Measurements from ENCODE around the gene PPP2R2D. TPM values are rescaled to one million over a fixed set of nuclear protein-coding genes. Genes with fewer than 3 reads are reported as not detected.
"Not testable (repeated sequence)": the region's sequence is repeated elsewhere in the genome, so short reads cannot be mapped to it uniquely, and the experiment has no call there.

PPP2R2D gene
- total RNA-seq, 1 donor from 2014 or later, result 37.2 TPM

DNA sequence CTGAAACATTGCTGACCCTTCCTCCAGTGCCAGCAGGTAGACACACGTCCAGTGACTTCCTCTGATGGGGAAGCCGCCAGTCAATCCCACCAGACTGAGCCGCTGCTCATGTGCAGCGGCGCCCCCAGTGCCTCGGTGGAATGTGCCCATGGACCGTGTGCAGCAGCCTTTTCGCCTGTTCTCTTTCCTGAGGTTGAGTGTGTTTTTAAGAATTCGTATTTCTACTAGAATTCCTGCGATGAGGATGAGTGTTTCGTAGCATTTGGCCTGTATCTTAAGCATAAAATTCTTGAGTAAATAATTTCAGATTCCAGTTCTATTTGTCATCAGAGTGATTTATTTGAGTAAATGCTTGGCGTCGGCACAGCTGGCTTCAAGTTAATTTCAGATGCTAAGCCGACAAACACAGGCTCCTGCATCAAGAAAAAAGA, 45.5 kb downstream of the PPP2R2D start:
- peak; percentile 68 for DNase-seq (ENCODE audit: low read depth, low spot score)

DNA sequence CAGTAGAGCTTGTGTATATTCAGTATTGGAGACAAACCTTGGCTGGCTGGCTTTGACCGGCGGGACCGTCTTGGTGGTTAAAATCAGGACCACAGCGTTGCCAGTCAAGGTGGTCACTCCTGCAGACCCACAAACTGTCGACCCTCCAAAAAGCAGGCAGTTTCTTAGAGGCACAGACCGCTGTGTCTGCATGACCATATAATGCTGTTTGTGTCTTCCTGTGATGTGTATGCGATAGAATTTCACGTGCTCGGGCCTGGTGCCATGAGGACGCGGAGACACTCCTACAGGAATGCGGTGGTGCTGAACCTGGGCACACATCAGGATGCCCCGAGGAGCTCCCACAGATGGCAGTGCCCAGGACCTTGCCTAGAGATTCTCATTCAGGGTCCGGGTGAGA, 46.1 kb downstream of the PPP2R2D start:
- no peak for DNase-seq (ENCODE audit: low read depth, low spot score)

DNA sequence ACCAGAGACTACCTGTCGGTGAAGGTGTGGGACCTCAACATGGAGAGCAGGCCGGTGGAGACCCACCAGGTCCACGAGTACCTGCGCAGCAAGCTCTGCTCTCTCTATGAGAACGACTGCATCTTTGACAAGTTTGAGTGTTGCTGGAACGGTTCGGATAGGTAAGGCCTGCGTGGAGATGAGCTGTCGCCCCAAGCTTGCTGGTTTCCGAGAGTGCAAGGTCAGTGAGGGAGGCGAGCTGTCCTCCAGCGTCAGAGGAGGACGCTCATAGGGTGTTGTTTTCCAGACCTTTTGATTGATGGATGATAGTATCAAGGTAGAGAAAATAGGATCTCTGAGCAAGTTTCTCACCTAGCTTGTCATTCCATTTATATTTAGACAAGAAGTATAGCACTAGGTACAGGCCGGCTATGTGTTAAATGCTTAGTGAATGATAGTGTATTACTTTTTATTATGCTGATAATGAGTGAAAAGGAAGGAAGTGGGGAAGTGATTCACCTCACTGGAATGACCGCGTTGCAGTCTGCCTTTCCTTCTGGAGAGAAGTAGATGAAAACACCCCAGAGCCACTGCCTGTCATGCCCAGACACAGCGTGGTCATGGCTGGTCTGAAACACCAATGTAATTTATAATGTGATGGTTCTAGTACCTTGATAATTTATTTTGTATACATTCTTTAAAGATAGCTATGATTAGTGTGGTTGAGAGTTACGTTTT, 47.0 kb downstream of the PPP2R2D start:
- peak; percentile 87 for DNase-seq (ENCODE audit: low read depth, low spot score)

DNA sequence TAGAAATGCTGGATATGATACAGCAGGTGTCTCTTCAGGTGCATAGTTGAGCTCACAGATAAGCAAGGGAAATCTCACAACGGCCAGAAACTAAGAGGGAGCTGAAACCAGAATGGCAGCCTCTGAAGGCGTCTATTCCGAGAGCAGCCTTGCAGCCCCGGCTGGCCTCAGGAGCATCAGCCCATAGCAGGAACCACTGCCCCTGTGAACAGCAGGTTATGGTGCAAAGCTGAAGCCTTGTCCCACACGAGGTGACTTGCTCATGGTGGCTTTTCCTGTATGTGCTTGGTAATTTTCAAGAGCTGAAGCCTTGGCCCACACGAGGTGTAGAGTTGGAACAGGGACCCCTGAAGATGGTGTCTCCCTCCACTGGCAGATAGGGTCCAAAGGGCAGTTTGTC, 47.7 kb downstream of the PPP2R2D start:
- no peak for DNase-seq (ENCODE audit: low read depth, low spot score)

DNA sequence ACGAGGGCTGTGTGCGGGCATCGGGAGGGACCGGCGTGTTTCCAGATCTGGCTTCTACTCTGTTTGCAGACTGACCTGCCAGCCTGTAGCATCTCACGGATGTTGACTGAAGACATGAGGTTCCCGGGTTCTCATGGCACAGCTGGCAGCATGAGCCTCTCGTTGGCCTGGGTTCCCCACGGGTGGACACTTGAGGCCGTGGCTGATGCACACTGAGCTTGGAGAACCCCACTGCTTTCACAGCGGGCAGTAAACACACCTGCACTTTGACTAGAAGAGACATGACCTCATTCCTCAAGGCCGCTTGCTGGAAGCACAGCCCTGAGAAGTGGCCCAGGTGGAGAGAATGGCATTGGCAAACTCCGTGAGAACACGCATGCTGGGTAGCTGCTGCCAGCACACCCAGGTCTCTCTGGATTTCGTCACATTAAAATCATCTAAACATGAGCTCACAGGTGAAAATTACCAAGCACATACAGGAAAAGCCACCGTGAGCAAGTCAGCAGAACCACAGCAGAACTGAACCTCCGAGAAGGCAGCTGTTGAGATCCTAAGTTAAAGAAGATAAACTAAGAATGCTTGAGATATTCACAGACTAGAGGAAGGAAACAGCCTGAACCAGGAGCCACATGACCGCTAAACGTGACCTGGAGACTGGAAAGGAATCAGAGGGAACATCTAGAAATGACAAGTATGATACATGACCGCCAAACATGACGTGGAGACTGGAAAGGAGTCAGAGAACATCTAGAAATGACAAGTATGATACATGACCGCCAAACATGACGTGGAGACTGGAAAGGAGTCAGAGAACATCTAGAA, 48.4 kb downstream of the PPP2R2D start:
- no peak for DNase-seq (ENCODE audit: low read depth, low spot score)

DNA sequence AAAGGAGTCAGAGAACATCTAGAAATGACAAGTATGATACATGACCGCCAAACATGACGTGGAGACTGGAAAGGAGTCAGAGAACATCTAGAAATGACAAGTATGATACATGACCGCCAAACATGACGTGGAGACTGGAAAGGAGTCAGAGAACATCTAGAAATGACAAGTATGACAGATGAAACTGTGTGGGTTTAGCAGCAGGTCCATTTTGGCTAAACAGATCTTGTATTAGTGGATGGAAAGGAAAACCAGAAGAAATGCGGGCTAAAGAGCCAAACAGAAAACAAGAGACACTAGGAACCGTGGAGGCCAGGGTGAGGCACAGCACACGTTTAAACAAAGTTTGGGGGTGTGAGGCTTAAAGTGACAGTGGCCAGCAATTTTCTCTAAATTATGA, 49.1 kb downstream of the PPP2R2D start:
- not testable (repeated sequence) for DNase-seq (ENCODE audit: low read depth, low spot score)

DNA sequence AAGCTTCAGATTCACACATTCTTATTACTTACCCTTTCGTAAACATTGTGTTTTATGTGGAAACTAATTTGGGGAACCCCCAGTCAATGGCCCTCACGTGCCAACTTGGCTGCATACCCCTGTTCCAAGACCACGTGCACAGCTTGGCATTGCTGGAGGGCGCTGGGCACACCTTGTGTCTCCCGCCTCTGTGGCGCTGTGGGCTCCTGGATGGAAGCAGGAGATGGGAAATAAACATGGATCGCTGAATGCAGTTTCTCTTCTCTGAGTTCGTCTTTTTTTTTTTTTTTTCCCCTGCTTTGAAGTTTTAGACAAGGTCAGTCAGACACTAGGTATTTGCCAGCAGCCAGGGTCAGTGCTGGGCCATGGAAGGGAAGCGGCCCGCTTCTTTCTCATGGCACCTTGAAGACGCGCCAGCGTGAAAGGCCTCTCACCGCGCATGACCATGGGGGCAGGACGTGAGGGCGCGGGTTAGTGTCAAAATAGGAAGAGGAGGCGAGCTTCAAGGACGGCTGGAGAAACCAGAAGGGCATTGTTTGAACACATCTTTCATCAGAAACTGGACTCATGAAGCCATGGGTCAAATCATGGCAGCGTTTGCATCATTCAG, 53.7 kb downstream of the PPP2R2D start:
- no peak for DNase-seq (ENCODE audit: low read depth, low spot score)

DNA sequence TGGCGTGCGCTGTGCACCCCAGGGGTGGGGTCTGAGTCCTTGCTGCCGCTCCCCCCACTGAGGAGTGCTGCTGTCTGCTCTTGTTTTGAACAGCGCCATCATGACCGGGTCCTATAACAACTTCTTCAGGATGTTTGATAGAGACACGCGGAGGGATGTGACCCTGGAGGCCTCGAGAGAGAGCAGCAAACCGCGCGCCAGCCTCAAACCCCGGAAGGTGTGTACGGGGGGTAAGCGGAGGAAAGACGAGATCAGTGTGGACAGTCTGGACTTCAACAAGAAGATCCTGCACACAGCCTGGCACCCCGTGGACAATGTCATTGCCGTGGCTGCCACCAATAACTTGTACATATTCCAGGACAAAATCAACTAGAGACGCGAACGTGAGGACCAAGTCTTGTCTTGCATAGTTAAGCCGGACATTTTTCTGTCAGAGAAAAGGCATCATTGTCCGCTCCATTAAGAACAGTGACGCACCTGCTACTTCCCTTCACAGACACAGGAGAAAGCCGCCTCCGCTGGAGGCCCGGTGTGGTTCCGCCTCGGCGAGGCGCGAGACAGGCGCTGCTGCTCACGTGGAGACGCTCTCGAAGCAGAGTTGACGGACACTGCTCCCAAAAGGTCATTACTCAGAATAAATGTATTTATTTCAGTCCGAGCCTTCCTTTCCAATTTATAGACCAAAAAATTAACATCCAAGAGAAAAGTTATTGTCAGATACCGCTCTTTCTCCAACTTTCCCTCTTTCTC, 55.0 kb downstream of the PPP2R2D start:
- DNase-seq (ENCODE audit: low read depth, low spot score), result no peak

DNA sequence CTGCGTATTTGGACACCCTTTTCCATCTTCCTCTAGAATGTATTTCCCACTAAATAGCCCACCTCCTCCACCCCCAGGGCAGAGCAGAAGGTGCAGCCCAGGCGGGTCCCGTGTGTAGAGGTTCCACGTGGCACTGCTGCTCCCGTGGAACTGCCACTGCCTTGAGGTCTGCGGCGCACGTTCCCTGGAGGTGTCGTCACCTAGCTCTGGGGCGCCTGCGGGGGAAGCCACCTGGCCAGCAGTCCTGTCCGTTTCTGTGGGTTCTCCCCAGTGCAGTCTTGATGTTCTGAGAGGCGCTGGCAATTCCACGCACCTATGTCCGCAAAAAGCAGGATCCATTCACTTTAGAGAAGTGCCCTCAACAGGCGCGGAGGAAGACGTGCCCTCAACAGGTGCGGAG, 59.0 kb downstream of the PPP2R2D start:
- DNase-seq (ENCODE audit: low read depth, low spot score), result no peak

DNA sequence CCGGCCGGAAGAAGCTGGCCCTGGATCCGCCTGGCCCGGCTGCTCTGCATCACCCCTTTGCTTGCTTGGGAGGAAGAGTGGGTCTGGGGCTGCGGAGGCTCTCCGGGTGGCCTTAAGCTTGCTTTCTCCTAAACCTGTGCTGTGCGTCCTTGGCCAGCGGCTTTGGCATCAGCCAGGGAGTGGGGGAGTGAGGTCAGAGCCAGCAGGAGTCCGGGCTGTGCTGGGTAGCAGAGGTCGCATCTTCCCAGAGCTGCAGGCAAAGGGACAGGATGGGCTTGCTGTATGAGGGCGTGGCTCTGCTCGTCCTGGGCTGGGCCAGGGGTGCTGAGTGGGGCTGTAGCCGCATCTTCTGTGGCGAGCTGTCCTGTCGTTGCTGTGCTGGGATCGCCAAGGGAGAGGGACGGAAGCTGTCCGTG, 59.8 kb downstream of the PPP2R2D start:
- DNase-seq (ENCODE audit: low read depth, low spot score), result no peak

DNA sequence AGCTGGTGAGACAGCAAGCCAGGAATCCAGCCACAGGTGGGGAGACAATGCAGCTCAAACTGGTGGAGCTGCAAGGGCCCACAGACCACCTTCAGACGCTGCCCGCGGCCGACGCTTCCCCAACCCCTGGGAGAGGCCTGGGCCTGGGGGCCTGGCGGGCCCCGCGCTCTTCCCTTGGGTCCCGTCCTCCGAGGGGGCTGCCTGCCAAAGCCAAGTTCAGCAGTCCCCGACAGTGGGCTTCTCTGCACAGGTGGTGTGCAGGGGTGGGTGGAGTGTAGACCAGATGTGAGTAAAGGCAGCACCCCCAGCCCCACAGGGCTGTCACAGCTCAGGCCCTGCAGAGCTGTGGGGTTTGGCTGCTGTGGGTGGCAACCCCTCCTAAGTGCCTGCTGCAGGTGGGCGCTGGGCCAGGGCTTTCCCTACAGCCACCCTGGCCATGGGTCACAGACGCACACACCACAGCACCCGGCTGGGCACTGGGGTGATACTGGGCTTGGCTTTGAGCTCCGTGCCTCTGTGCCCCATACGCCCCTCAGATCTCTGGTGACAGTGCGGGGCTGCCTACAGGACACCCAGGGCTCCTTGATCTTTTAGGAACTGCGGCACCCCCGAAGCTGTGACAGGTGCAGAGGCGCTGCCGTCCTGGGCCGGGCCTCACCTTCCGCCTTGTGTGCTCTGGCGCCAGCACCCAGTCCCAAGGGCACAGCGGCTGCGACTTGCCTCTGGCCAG, 60.4 kb downstream of the PPP2R2D start:
- no peak for DNase-seq (ENCODE audit: low read depth, low spot score)

DNA sequence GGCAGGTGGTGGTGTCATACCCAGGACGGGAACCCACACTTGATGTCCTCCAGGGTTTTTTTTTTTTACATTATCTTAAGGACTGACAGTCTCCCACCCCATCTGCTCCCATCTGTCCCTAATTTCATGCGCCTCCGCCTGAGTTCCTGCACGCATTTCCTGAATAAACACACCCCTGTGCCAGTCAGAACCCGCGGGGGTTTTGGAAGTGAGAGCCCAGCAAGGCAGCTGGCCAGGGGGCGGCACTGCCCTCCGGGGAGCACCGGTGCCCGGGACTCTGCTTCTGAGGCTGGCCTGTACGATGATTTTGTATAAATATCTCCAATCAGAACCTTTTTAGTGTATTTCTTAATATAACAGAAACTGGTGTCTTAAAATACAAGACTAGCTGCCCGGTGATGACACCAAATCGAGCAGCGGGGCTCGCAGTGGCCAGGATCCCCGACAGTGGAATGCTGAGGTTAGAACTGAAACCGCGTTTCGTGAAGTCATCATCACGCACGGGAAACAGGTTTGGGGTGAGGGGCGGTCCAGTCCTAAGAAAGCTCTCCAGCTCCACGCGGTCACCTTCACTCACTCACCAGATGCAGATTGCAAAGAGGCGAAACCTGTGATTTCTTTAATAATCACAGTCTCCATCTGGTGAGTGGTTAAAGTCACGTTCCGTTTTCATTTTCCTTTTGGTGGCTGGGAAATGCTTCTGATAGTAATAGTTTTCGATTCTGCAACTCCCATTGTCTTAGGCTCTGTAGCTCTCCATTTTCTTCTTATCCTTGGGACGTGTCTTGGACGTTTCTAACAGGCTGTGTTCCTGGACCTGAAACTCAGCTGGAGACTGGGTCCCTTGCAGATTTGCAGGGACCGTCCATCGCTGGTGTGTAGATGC, 61.2 kb downstream of the PPP2R2D start:
- DNase-seq (ENCODE audit: low read depth, low spot score), result no peak

DNA sequence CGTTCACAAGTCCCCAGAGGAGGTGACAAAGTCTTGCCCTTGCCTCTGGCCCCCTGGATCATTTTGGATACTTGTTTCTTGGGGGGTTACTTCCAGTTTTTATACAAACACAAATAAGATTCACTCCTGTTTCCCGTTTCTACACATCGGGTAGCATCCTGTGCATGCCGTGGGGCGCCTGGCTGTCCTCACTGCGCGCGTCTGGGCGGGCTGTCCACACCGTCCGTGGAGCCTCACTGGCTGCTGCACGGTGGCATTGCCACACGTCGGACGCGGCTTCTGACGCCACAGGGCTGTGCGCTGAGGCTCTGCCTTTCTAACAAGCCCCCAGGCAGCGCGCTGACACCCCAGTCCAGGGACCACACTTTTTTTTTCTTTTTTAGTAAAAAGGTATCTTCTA, 62.5 kb downstream of the PPP2R2D start:
- DNase-seq (ENCODE audit: low read depth, low spot score), result no peak

DNA sequence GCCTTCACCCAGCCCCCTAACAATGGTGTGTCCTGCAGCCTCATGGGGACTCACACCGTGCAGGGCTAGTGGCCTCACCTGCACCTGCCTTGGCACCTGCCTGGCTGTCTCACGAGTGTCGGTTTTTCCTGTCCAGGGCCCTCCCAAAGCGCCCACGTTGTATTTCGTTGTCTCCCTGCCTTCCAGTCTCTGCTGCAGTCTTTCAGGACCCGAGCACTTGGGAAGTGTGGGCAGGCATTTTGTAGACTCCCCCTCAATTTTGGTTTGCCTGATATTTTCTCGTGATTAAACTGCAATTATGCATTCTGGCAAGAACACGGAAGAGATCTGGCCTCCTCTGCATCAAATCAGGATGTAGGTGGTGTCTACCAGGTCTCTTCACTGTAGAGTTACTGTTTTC, 63.0 kb downstream of the PPP2R2D start:
- no peak for DNase-seq (ENCODE audit: low read depth, low spot score)

DNA sequence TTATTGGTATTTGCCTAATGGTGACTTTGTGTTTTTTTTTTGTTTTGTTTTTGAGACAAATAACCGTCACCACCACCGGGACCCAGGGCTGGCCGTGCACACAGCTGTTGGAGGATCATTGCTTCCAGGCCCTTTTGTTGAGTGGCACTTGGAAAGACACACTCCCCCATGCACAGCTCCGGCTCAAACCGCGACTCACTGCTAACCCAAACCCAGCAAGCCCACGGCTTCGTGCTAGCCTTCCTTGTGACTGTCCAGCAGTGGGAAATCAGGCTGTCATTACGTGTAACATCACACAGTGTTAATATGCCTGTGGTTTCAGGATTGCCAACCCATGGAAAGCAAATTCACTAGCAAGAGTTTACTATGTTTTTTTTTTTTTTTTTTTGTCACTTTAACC, 63.5 kb downstream of the PPP2R2D start:
- no peak for DNase-seq (ENCODE audit: low read depth, low spot score)

DNA sequence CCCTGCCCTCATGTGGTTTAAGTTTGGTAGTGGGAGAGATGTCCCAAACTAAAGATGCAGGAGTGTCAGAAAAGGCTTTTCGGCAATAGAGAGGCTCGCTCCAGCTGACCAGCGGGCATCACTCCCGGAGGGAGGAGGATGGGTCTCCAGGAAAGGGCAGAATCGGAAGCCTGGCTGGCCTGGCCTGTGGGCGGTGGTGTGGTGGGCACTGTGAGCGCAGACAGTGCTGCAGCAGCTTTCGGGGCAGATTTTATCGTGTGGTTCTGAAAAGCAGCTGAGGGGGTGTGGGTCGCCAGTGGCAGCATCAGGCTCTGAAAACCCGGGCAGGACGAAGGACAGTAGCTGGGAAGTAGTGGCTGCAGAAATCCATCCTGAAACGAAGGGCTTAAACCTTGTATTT, 68.1 kb downstream of the PPP2R2D start:
- DNase-seq (ENCODE audit: low read depth, low spot score), result no peak

DNA sequence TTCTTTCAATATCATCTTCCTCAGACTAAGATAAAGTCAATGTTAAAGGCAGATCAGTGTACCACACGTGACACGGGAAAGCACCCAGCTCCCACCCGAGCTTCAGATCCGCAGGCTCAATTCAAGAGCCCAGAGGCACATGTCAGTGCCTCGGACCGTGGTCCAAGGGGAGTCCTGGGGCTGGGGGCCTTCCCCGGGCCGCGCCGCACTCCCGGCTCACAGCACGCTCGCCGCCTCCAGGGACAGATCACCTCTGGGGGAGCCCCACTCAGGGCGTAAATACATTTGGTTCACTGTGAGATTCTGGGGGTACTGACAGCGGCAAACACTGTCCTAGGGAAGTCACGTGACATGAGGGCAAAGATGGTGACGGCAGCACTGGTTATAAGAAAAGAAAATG, 70.1 kb downstream of the PPP2R2D start:
- no peak for DNase-seq (ENCODE audit: low read depth, low spot score)

DNA sequence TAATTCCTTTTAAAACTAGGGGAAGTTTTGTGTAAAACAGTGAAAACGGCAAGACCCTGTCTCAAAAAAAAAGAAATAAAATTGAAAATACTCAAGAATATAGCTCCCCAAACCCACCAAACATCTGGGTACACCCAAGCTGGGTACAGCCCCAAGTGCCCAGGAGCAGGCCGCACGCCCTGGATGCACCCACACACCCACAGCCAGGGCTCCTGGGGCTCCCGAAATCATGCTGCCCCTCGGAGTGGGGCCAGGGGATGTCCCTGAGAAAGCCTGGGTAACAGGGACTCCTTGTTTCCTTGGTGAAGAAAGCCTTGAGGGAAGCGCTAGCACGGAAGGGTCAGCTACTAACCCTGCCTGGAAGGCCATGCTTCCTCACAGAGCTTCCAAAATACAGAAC, 70.8 kb downstream of the PPP2R2D start:
- no peak for DNase-seq (ENCODE audit: low read depth, low spot score)

DNA sequence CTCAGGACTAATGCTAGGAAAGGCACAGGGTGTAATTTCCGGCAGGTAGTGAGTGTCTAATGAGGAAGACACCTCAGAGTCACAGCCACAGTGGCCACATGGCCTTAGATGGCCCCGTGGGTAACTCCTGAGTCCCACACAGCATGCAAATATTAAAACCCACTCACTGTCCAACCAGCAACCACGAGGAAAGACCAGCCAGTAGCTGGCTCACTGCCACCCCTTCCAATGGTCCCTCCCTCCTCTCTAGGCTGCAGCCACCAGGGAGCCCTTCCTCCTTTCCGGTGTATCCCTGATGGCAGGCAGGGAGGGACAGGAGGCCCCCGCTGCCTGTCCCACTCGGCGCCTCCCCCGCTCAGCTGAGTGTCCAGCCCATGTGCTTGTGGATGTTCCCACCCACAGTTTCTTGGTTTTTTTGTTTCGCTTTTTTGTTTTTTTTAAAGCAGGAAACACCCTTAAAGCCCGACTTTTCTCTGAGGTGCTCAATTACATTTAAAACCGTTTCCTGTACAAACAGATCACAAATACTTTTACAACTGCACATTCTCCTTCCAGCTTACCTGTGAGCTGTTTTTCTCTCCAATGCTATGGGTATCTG, 71.8 kb downstream of the PPP2R2D start:
- DNase-seq (ENCODE audit: low read depth, low spot score), result no peak
